PFSK-1 (cell line): Measurements from ENCODE around the gene HLA-DRA.

Experiments
- FOXP2 ChIP-seq: optimal IDR thresholded peaks from 2 replicates; pipeline ENCODE3; 2011; ENCODE audit warnings: borderline replicate concordance, control low read depth, inconsistent platforms; ENCODE audit not compliant: insufficient read depth; ENCODE audit errors: extremely low read length, extremely low read depth
- POLR2AphosphoS5 ChIP-seq: IDR thresholded peaks from 2 replicates; pipeline ENCODE4 v1.6.1; 2012; ENCODE audit warnings: low read depth, mild to moderate bottlenecking, control low read depth, low read length, moderate library complexity
- SIN3A ChIP-seq: IDR thresholded peaks from 2 replicates; pipeline ENCODE4 v1.6.1; 2012; ENCODE audit warnings: mild to moderate bottlenecking, low read length, moderate library complexity, borderline replicate concordance; ENCODE audit not compliant: insufficient read depth
- TAF1 ChIP-seq: IDR thresholded peaks from 2 replicates; pipeline ENCODE4 v1.6.1; 2012; ENCODE audit warnings: low read length, control low read depth, borderline replicate concordance; ENCODE audit not compliant: insufficient read depth

GRCh38 chr6:32397252-32397920 lies 42.3 kb upstream of the HLA-DRA start:
- TF ChIP-seq FOXP2 (no peak), POLR2AphosphoS5 (no peak), SIN3A (no peak), TAF1 (no peak)
